ENCODE results near the gene ATG9A. TPM values are rescaled to one million over a fixed set of nuclear protein-coding genes. Genes with fewer than 3 reads are reported as not detected.

The ATG9A gene
- total RNA-seq, 2 donors from 2014 or later, result 21.0 to 27.7 TPM

DNA sequence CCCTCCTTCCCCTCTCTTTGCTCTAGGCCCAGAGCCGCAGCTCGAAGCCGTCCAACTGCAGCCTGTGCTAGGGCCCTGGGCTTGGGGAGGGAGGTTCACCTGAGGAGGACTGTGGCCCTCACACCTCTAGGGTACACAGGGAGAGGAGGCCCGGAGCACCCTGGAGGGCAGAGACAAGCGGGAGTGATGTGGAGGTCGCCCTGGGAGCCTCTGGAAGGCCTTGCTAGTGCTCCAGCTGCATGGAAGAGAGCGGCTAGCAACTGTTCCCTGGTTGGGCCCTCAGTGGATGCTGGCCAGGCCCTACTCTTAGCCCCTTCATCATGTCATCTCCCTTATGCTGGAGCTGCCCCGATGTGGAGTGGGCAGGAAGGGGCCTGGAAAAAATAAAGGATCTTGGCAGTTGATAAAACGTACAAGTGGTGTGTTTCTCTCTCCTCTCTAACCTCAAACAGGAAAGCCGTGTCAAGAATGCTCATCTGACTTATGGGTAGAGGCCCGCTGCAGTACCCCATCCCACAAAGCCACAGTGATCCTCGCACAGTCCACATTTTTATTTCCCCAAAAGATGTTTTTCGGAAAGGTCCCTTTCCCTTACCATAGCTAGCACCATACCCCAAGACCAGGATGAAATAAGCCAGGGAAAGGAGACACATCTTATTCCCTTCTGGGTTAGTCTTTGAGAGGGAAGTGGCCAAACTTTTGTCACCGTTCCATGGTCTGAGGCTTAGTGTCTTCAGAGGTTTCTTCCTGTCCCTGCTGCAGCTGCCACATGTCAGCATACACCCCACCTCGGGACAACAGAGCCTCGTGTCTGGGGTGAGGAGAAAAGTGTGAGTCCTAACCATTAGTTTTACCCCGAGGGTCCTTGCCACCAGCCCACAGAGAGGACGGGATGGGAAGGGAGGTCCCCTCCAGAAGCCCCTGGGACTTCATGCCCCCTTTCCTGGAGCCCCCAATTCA is 19.9 kb downstream of the ATG9A start:
- no peak for ATAC-seq
- no peak for DNase-seq
- no peak for TF ChIP-seq POLR2A (IDR thresholded peaks at IDR 0.05)
- TF ChIP-seq, protein P1, sequence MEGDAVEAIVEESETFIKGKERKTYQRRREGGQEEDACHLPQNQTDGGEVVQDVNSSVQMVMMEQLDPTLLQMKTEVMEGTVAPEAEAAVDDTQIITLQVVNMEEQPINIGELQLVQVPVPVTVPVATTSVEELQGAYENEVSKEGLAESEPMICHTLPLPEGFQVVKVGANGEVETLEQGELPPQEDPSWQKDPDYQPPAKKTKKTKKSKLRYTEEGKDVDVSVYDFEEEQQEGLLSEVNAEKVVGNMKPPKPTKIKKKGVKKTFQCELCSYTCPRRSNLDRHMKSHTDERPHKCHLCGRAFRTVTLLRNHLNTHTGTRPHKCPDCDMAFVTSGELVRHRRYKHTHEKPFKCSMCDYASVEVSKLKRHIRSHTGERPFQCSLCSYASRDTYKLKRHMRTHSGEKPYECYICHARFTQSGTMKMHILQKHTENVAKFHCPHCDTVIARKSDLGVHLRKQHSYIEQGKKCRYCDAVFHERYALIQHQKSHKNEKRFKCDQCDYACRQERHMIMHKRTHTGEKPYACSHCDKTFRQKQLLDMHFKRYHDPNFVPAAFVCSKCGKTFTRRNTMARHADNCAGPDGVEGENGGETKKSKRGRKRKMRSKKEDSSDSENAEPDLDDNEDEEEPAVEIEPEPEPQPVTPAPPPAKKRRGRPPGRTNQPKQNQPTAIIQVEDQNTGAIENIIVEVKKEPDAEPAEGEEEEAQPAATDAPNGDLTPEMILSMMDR (IDR thresholded peaks at IDR 0.05), result no peak
- peaks cover 0 to 3% of the 10 kb centered on the region in 2 donors for H3K36me3 ChIP-seq (replicated peaks in 1 of 2; ENCODE audit: insufficient read depth in 1 of 2, low read depth in 2 of 2)
- intact Hi-C loops (cut with DNase I), result no loop called here
- H3K27me3 ChIP-seq, result no peaks in the 10 kb centered on the region
- no peaks in the 10 kb centered on the region for H3K9me3 ChIP-seq
- no peak overlapping the region for H3K4me3 ChIP-seq
- H3K27ac ChIP-seq, result no peak overlapping the region
- WGBS, 2 donors, result 80 to 84% methylated on average over 17 to 18 of the region's 18 CpGs
- H3K4me1 ChIP-seq, result peaks cover 19% of the 10 kb centered on the region

DNA sequence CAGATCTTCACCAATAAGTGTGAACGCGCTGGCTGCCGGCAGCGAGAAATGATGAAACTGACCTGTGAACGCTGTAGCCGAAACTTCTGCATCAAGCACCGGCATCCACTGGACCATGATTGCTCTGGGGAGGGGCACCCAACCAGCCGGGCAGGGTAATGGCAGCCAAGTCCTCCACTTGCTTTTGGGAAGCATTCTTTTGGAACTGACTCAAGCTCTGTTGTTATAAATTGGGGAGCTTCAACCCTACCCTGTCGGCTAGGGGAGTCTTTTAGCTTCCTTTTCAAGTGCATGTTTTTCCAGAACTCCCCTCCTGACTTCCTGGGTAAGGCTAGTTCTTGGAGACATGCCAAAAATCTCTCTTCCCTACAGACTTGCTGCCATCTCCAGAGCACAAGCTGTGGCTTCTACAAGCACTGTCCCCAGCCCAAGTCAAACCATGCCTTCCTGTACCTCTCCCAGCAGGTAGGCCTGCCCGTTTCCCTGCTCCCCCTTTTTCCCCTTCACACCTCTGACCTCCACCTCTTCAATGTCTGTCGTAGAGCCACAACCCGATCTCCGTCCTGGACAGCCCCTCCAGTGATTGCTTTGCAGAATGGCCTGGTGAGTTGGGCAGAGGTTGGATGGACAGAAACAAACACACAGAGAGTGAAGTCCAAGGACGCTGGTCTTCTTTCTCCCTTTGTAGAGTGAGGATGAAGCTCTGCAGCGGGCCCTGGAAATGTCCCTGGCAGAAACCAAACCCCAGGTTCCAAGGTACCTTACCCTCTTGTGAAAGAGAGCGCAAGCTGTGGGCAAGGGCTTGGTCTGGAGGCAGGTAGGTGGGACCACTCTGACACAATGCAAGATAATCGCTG is 21.3 kb downstream of the ATG9A start:
- peaks cover 19% of the 10 kb centered on the region for H3K4me1 ChIP-seq
- no peaks in the 10 kb centered on the region for H3K27me3 ChIP-seq
- H3K27ac ChIP-seq, result peak overlapping the region in 2 of 4 donors; percentile 95 to 98
- intact Hi-C loops (cut with DNase I), result no loop called here
- ATAC-seq (no peak), DNase-seq (no peak)
- 72 to 81% methylated on average over 16 to 17 of the region's 17 CpGs for WGBS, 2 donors
- no peak for TF ChIP-seq POLR2A (IDR thresholded peaks at IDR 0.05)
- TF ChIP-seq, protein P1 (IDR thresholded peaks at IDR 0.05), result no peak
- H3K9me3 ChIP-seq, result no peaks in the 10 kb centered on the region
- H3K36me3 ChIP-seq (replicated peaks in 1 of 2; ENCODE audit: insufficient read depth in 1 of 2, low read depth in 2 of 2), result peaks cover 0 to 3% of the 10 kb centered on the region in 2 donors
- no peak overlapping the region for H3K4me3 ChIP-seq

DNA sequence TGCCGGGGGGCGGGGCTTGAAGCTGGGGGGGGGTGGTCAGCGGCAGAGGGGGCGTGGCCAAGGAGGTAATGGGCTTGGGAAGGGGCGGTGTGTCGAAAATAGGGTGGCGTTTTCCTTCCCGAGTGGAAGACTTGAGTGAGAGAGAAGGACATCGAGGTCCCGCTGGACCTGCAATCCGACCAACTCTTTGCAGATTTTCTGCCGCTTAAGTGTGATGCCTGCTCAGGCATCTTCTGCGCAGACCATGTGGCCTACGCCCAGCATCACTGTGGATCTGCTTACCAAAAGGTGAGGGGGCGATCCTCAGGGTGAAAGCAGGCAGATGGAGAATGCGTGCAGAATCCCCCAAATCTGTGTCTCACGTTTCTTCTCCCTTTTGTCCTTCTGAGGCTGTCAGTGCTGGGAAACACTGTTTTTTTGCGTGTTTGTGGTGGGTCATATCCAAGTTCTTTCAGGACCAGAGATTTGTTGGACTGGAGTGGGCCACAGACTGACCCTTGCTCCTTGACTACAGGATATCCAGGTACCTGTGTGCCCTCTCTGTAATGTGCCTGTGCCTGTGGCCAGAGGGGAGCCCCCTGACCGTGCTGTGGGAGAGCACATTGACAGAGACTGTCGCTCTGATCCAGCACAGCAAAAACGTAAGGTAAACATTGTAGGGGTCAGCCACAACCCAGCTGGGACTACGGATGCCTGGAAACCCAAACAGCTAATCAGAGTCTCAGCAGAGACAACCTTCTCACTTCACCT is 22.1 kb downstream of the ATG9A start:
- H3K9me3 ChIP-seq, result no peaks in the 10 kb centered on the region
- peaks cover 0 to 1% of the 10 kb centered on the region in 2 donors for H3K36me3 ChIP-seq (replicated peaks in 1 of 2; ENCODE audit: insufficient read depth in 1 of 2, low read depth in 2 of 2)
- DNase-seq, result peak in 1 of 4 donors; percentile 10
- no peak for ATAC-seq
- intact Hi-C loops (cut with DNase I), result no loop called here
- H3K27ac ChIP-seq, result peak overlapping the region; percentile 78 to 98 (median 94)
- peak overlapping the region; percentile 51 to 53 for H3K4me3 ChIP-seq
- H3K27me3 ChIP-seq, result no peaks in the 10 kb centered on the region
- peaks cover 19% of the 10 kb centered on the region for H3K4me1 ChIP-seq
- WGBS, 2 donors, result 13 to 19% methylated on average over 20 to 21 of the region's 22 CpGs
- TF ChIP-seq POLR2A (IDR thresholded peaks at IDR 0.05), result no peak
- TF ChIP-seq, protein P1 (IDR thresholded peaks at IDR 0.05), result no peak

DNA sequence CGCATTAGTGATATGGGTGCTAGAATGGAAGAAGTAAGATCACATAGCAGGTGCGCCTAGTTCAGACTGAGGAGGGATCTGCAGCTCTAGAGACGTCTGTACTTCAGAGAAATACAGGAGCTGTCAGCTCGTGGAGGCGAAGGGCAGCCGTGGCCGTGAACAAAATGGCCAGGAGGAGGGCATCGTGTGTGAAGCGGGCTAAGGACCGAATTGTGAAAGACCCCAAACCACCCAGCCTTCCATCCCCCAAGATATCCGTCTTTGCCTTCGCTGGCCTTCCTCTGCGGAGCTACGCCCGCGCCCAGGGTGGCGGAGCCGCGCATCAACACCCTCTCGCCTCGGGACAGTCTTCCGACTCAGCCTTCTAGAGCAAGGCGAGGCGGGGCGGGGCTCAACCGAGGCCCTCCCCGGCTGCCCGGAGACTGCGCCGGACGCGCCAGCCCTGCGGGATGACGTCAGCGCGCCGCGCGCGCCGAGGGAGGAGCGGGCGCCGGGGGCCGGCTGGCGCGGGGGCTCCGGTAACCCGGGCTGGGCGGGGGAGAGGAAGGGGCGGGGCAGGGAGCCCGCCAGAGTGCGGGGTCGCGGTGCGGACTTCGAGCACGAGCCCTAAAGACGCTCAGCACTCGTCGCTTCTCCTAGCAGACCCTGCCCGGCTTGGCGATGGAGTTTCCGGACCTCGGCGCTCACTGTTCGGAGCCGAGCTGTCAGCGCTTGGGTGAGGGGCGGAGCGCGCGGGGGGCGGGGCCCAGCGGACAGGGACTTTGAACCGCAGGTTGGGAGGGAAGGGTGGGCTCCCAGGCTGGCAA is 22.9 kb downstream of the ATG9A start, which contains the start of gene ZFAND2B:
Gene ZFAND2B, plus strand, starts transcription at position 455 of the 806 bp plus-strand sequence. Its CDS starts 206 bp downstream, at position 661.
- 1% methylated on average over 22 to 55 of the region's 76 CpGs for WGBS, 2 donors
- ATAC-seq, result peak; percentile 97
- Histone ChIP-seq H3K27me3 (no peaks in the 10 kb centered on the region), H3K4me3 (peak within 1 kb of the TSS; percentile 51 to 53), H3K36me3 (replicated peaks in 1 of 2; ENCODE audit: insufficient read depth in 1 of 2, low read depth in 2 of 2) (peaks cover 0 to 1% of the 10 kb centered on the region in 2 donors), H3K9me3 (no peaks in the 10 kb centered on the region), H3K27ac (peak within 1 kb of the TSS; percentile 78 to 98 (median 94)), H3K4me1 (peaks cover 19% of the 10 kb centered on the region)
- intact Hi-C loops (cut with DNase I), result no loop called here
- peak; percentile 94 to 97 (median 96) for TF ChIP-seq POLR2A (IDR thresholded peaks at IDR 0.05)
- TF ChIP-seq, protein P1 (IDR thresholded peaks at IDR 0.05), result peak in 4 of 7 experiments; percentile 28 to 48 (median 39)
- DNase-seq, result peak; percentile 94 to 98 (median 96)

Measured in body of pancreas (tissue), 4 donors.